ENCODE results near the gene ZC3H7A.

- no peak for TF ChIP-seq JUND (IDR thresholded peaks at IDR 0.05; ENCODE audit: borderline replicate concordance, low read depth, low read length)
- TF ChIP-seq JUND (tag; IDR thresholded peaks at IDR 0.05; ENCODE audit: borderline replicate concordance, low read depth, low read length), result no peak
- no peak for TF ChIP-seq USF2 (CRISPR knock-in tag; IDR thresholded peaks at IDR 0.05)
- no peak for TF ChIP-seq TEAD1 (CRISPR knock-in tag; IDR thresholded peaks at IDR 0.05)
- TF ChIP-seq BCOR (IDR thresholded peaks at IDR 0.05), result no peak
- no peak for TF ChIP-seq NBN (IDR thresholded peaks at IDR 0.05; ENCODE audit: low read depth)
- TF ChIP-seq GATAD2A (IDR thresholded peaks at IDR 0.05), result no peak
- no peak for TF ChIP-seq NFRKB (IDR thresholded peaks at IDR 0.05; ENCODE audit: low read depth)
- TF ChIP-seq GMEB1 (CRISPR knock-in tag; IDR thresholded peaks at IDR 0.05), result no peak
- no peak for TF ChIP-seq ATF3 (IDR thresholded peaks at IDR 0.05)
- TF ChIP-seq ATF3 (CRISPR knock-in tag; conservative IDR thresholded peaks at IDR 0.05), result no peak
- TF ChIP-seq ZNF707 (CRISPR knock-in tag; conservative IDR thresholded peaks at IDR 0.05), result no peak
Measured at GRCh38 chr16:11716336-11716735, 80.7 kb downstream of the ZC3H7A start.
